ENCODE measurements around the gene ZBTB32.

ZBTB32 gene

GRCh38 chr19:35739275-35740107, 35.1 kb downstream of the ZBTB32 start:
- TF ChIP-seq CTCF (conservative IDR thresholded peaks at IDR 0.05) = no peak
- TF ChIP-seq ZFX (IDR thresholded peaks at IDR 0.05) = no peak
- H3K27ac ChIP-seq = peak overlapping the region; percentile 77

- H3K27ac ChIP-seq = peak overlapping the region; percentile 77
- no peak for TF ChIP-seq ZFX (IDR thresholded peaks at IDR 0.05)
- no peak for TF ChIP-seq CTCF (conservative IDR thresholded peaks at IDR 0.05)
These were observed 35.7 kb downstream of the ZBTB32 start for GRCh38 chr19:35740108-35740422.

GRCh38 chr19:35740423-35741202, 36.3 kb downstream of the ZBTB32 start:
- TF ChIP-seq CTCF (conservative IDR thresholded peaks at IDR 0.05) (no peak; the same call in 1 of the 2 replicates), ZFX (IDR thresholded peaks at IDR 0.05) (no peak)
- H3K27ac ChIP-seq = peak overlapping the region; percentile 77

GRCh38 chr19:35741203-35741515, 36.8 kb downstream of the ZBTB32 start:
- H3K27ac ChIP-seq = peak overlapping the region; percentile 77
- no peak; the same call in 1 of the 2 replicates for TF ChIP-seq CTCF (conservative IDR thresholded peaks at IDR 0.05)
- TF ChIP-seq ZFX (IDR thresholded peaks at IDR 0.05) = no peak

- TF ChIP-seq ZFX (IDR thresholded peaks at IDR 0.05) = no peak
- no peak for TF ChIP-seq CTCF (conservative IDR thresholded peaks at IDR 0.05)
- peak within 1 kb of the TSS; percentile 77 for H3K27ac ChIP-seq
These were observed 37.9 kb downstream of the ZBTB32 start, which contains the start of gene IGFLR1 for GRCh38 chr19:35742121-35742724. Gene IGFLR1, minus strand, starts transcription at chr19:35742452. Its CDS starts 1,272 bp downstream, at chr19:35741180.

- peak overlapping the region; percentile 89; the same call in 1 of the 2 replicates for H3K27ac ChIP-seq
- TF ChIP-seq CTCF (conservative IDR thresholded peaks at IDR 0.05) (no peak), ZFX (IDR thresholded peaks at IDR 0.05) (no peak)
These were observed 39.5 kb downstream of the ZBTB32 start for GRCh38 chr19:35743640-35744429.
